ENCODE results near the gene KLF11. TPM values are rescaled to one million over a fixed set of nuclear protein-coding genes. Genes with fewer than 3 reads are reported as not detected.

KLF11 gene
- total RNA-seq, 1 experiment from 2014 or later, result 21.0 TPM

DNA sequence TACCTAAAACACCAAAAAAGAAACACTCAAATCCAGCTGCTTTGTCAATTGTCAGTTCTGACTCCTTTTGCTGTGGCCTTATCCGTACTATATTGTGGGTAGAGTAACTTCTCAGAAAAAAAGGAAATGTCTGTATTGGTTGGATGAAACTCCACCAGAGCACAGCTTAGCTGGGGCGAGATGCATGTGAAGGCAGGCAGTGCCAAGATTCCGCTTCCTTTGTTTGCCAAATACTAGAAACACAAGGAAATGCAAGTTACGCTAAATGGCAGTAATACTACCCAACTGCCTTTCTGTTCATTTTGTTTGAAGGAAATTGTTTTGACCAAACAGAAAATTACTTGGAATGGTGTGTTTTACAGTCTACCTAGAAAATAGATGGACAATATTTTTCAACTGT is 10.0 kb downstream of the KLF11 start:
- TF ChIP-seq, protein P1, sequence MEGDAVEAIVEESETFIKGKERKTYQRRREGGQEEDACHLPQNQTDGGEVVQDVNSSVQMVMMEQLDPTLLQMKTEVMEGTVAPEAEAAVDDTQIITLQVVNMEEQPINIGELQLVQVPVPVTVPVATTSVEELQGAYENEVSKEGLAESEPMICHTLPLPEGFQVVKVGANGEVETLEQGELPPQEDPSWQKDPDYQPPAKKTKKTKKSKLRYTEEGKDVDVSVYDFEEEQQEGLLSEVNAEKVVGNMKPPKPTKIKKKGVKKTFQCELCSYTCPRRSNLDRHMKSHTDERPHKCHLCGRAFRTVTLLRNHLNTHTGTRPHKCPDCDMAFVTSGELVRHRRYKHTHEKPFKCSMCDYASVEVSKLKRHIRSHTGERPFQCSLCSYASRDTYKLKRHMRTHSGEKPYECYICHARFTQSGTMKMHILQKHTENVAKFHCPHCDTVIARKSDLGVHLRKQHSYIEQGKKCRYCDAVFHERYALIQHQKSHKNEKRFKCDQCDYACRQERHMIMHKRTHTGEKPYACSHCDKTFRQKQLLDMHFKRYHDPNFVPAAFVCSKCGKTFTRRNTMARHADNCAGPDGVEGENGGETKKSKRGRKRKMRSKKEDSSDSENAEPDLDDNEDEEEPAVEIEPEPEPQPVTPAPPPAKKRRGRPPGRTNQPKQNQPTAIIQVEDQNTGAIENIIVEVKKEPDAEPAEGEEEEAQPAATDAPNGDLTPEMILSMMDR (IDR thresholded peaks at IDR 0.05; ENCODE audit: insufficient read depth in 1 of 2, low read depth in 1 of 2, low read length in 1 of 2, severe bottlenecking in 1 of 2, unreplicated experiment in 1 of 2), result no peak
- H3K4me1 ChIP-seq, result peaks cover 13% of the 10 kb centered on the region
- Mint-ChIP-seq H3K27ac (ENCODE audit: unreplicated experiment) (no peak overlapping the region), H3K27me3 (ENCODE audit: insufficient read depth, unreplicated experiment) (no peaks in the 10 kb centered on the region), H3K4me3 (ENCODE audit: unreplicated experiment) (no peak overlapping the region), H3K36me3 (ENCODE audit: insufficient read depth, unreplicated experiment) (peaks cover 48% of the 10 kb centered on the region), H3K4me1 (ENCODE audit: low read depth, unreplicated experiment) (peaks cover 14% of the 10 kb centered on the region), H3K9me3 (ENCODE audit: unreplicated experiment) (no peaks in the 10 kb centered on the region)
- no peaks in the 10 kb centered on the region for H3K9me3 ChIP-seq
- CTCF ChIA-PET, result no interaction called here
- no peak overlapping the region for H3K4me3 ChIP-seq (ENCODE audit: low read depth, low read length)
- no peaks in the 10 kb centered on the region for H3K27me3 ChIP-seq (replicated peaks; ENCODE audit: control insufficient read depth, insufficient read depth, low read length)
- peaks cover 2% of the 10 kb centered on the region for H3K36me3 ChIP-seq (ENCODE audit: control insufficient read depth, insufficient read depth, low read length)
- no TSS peak for BruUV-seq (replicated peaks)
- DNase-seq, result no peak
- POLR2A ChIA-PET, result no interaction called here
- intact Hi-C loops (cut with micrococcal nuclease; ENCODE audit: unreplicated experiment), result no loop called here

DNA sequence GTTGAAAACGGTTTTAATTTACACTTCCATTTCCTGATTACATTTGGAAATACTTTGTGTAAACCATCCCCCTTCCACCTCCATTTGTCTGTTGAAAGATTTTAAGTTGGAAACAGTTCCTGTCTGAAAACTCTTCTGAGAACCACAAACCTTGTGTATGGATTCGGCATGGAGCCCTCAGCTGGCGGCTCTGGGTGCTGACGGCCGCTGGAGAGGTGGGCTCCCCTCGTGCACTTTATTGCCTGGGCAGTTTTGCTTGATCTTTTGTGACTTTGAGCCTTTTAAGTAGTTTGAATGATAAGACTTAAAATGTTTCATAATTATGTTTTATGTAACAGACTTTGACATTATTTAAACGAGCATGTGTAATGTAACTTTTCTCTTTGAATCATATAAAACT is 11.1 kb downstream of the KLF11 start:
- intact Hi-C loops (cut with micrococcal nuclease; ENCODE audit: unreplicated experiment), result no loop called here

DNA sequence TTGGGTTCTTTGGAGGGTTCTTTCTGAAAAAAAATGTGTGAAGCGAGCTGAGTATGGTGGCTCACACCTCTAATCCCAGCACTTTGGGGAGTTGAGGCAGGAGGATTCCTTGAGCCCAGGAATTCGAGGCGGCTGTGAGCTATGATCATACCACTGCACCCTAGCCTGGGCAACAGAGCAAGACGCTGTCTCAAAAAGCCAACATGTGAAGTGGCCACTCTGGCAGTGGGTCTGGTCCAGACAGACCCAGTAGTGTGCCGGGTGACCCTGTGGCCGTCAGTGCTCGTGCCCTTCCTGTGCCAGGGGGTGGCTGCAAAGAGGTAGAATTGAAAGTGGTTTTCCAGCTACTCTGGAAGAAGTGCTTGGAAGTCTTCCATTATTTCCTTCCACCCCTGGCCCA is 11.6 kb downstream of the KLF11 start:
- Histone ChIP-seq H3K36me3 (ENCODE audit: control insufficient read depth, insufficient read depth, low read length) (peaks cover 2% of the 10 kb centered on the region), H3K9me3 (no peaks in the 10 kb centered on the region), H3K27me3 (replicated peaks; ENCODE audit: control insufficient read depth, insufficient read depth, low read length) (no peaks in the 10 kb centered on the region), H3K4me1 (peaks cover 13% of the 10 kb centered on the region), H3K4me3 (ENCODE audit: low read depth, low read length) (no peak overlapping the region)
- intact Hi-C loops (cut with micrococcal nuclease; ENCODE audit: unreplicated experiment), result no loop called here
- peaks cover 14% of the 10 kb centered on the region for H3K4me1 Mint-ChIP-seq (ENCODE audit: low read depth, unreplicated experiment)
- no TSS peak for BruUV-seq (replicated peaks)
- POLR2A ChIA-PET, result no interaction called here
- TF ChIP-seq, protein P1 (IDR thresholded peaks at IDR 0.05; ENCODE audit: insufficient read depth in 1 of 2, low read depth in 1 of 2, low read length in 1 of 2, severe bottlenecking in 1 of 2, unreplicated experiment in 1 of 2), result no peak
- H3K27me3 Mint-ChIP-seq (ENCODE audit: insufficient read depth, unreplicated experiment), result no peaks in the 10 kb centered on the region
- peaks cover 38% of the 10 kb centered on the region for H3K36me3 Mint-ChIP-seq (ENCODE audit: insufficient read depth, unreplicated experiment)
- no peak for DNase-seq
- H3K9me3 Mint-ChIP-seq (ENCODE audit: unreplicated experiment), result no peaks in the 10 kb centered on the region
- CTCF ChIA-PET, result no interaction called here
- H3K27ac Mint-ChIP-seq (ENCODE audit: unreplicated experiment), result no peak overlapping the region
- H3K4me3 Mint-ChIP-seq (ENCODE audit: unreplicated experiment), result no peak overlapping the region

More for the DNA sequence above, 11.1 kb downstream of the KLF11 start:
- ChIA-PET CTCF (no interaction called here), POLR2A (no interaction called here)
- Mint-ChIP-seq H3K4me1 (ENCODE audit: low read depth, unreplicated experiment) (peaks cover 14% of the 10 kb centered on the region), H3K27me3 (ENCODE audit: insufficient read depth, unreplicated experiment) (no peaks in the 10 kb centered on the region), H3K4me3 (ENCODE audit: unreplicated experiment) (no peak overlapping the region), H3K9me3 (ENCODE audit: unreplicated experiment) (no peaks in the 10 kb centered on the region), H3K36me3 (ENCODE audit: insufficient read depth, unreplicated experiment) (peaks cover 42% of the 10 kb centered on the region), H3K27ac (ENCODE audit: unreplicated experiment) (no peak overlapping the region)
- Histone ChIP-seq H3K4me1 (peaks cover 13% of the 10 kb centered on the region), H3K36me3 (ENCODE audit: control insufficient read depth, insufficient read depth, low read length) (peaks cover 2% of the 10 kb centered on the region), H3K9me3 (no peaks in the 10 kb centered on the region), H3K27me3 (replicated peaks; ENCODE audit: control insufficient read depth, insufficient read depth, low read length) (no peaks in the 10 kb centered on the region), H3K4me3 (ENCODE audit: low read depth, low read length) (no peak overlapping the region)
- no TSS peak for BruUV-seq (replicated peaks)
- TF ChIP-seq, protein P1 (IDR thresholded peaks at IDR 0.05; ENCODE audit: insufficient read depth in 1 of 2, low read depth in 1 of 2, low read length in 1 of 2, severe bottlenecking in 1 of 2, unreplicated experiment in 1 of 2), result no peak
- no peak for DNase-seq

Measured in Caco-2 (cell line).